ENCODE data around the gene CDCA3.
"Not testable (repeated sequence)": the region's sequence is repeated elsewhere in the genome, so short reads cannot be mapped to it uniquely, and the experiment has no call there.

GRCh38 chr12:6892683-6893082 lies 41.6 kb upstream of the CDCA3 start:
- not testable (repeated sequence) for TF ChIP-seq CTCF (IDR thresholded peaks at IDR 0.05; ENCODE audit: low read depth, low read length); POLR2A (IDR thresholded peaks at IDR 0.05; ENCODE audit: extremely low read depth, insufficient read length); MAX (IDR thresholded peaks at IDR 0.05; ENCODE audit: low read depth, low read length); MYC (IDR thresholded peaks at IDR 0.05; ENCODE audit: low read depth, low read length)

Measured in NB4 (cell line).